ENCODE results near the gene ENOX1.

ENOX1 gene

GRCh38 chr13:43390619-43391018, 396.2 kb downstream of the ENOX1 start:
- TF ChIP-seq, protein P1, sequence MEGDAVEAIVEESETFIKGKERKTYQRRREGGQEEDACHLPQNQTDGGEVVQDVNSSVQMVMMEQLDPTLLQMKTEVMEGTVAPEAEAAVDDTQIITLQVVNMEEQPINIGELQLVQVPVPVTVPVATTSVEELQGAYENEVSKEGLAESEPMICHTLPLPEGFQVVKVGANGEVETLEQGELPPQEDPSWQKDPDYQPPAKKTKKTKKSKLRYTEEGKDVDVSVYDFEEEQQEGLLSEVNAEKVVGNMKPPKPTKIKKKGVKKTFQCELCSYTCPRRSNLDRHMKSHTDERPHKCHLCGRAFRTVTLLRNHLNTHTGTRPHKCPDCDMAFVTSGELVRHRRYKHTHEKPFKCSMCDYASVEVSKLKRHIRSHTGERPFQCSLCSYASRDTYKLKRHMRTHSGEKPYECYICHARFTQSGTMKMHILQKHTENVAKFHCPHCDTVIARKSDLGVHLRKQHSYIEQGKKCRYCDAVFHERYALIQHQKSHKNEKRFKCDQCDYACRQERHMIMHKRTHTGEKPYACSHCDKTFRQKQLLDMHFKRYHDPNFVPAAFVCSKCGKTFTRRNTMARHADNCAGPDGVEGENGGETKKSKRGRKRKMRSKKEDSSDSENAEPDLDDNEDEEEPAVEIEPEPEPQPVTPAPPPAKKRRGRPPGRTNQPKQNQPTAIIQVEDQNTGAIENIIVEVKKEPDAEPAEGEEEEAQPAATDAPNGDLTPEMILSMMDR (IDR thresholded peaks at IDR 0.05; ENCODE audit: insufficient read depth, low read depth, low read length, missing control alignments) = no peak
- H3K4me3 ChIP-seq (ENCODE audit: low read depth, low read length) = no peak overlapping the region
- DNase-seq (ENCODE audit: low read depth) = peak; percentile 44

DNA sequence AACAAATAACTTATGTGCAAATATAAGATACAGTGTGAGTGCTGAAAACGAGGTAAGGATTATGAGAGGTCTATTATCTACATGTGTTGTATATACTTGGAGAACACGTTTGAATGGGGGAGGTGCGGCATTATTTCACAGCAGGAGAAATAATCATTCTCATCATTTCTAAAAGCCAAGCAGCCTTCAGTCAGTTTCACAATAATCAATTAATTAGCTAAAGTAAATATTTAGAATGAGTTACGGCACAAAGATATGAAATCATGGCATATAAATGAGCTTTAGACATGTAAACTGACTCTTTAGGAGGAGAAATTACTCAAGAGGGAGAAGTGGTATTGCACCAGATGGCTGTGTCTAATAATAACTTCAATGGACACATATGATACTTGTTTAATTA, 396.8 kb downstream of the ENOX1 start:
- TF ChIP-seq, protein P1 (IDR thresholded peaks at IDR 0.05; ENCODE audit: insufficient read depth, low read depth, low read length, missing control alignments) = no peak
- no peak for DNase-seq (ENCODE audit: low read depth)
- no peak overlapping the region for H3K4me3 ChIP-seq (ENCODE audit: low read depth, low read length)

GRCh38 chr13:43389573-43389972, 397.2 kb downstream of the ENOX1 start:
- no peak overlapping the region for H3K4me3 ChIP-seq (ENCODE audit: low read depth, low read length)
- TF ChIP-seq, protein P1 (IDR thresholded peaks at IDR 0.05; ENCODE audit: insufficient read depth, low read depth, low read length, missing control alignments) = no peak
- no peak for DNase-seq (ENCODE audit: low read depth)

- TF ChIP-seq, protein P1 (IDR thresholded peaks at IDR 0.05; ENCODE audit: insufficient read depth, low read depth, low read length, missing control alignments) = no peak
- no peak overlapping the region for H3K4me3 ChIP-seq (ENCODE audit: low read depth, low read length)
- DNase-seq (ENCODE audit: low read depth) = no peak
These were observed 398.3 kb downstream of the ENOX1 start for GRCh38 chr13:43388282-43389034.

DNA sequence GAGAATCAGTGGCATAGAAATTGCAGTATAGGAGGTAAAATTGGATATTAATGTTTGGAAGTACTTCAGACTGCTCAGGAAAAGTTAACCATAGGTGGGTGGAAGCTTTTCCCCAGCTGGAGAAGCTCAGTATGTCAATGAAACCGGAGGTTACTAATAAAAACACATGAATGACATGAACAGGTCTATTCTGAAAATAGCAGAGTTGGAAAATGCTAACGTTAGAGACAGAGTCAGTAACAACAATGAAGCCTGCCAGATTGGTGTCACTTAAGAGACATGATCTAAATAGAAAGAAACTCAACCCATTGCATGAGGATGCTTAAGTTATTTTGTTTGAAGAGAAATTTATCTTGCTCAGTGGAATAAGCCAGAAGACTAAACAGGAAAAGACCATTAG, 398.9 kb downstream of the ENOX1 start:
- no peak for DNase-seq (ENCODE audit: low read depth)
- TF ChIP-seq, protein P1 (IDR thresholded peaks at IDR 0.05; ENCODE audit: insufficient read depth, low read depth, low read length, missing control alignments) = no peak
- no peak overlapping the region for H3K4me3 ChIP-seq (ENCODE audit: low read depth, low read length)

DNA sequence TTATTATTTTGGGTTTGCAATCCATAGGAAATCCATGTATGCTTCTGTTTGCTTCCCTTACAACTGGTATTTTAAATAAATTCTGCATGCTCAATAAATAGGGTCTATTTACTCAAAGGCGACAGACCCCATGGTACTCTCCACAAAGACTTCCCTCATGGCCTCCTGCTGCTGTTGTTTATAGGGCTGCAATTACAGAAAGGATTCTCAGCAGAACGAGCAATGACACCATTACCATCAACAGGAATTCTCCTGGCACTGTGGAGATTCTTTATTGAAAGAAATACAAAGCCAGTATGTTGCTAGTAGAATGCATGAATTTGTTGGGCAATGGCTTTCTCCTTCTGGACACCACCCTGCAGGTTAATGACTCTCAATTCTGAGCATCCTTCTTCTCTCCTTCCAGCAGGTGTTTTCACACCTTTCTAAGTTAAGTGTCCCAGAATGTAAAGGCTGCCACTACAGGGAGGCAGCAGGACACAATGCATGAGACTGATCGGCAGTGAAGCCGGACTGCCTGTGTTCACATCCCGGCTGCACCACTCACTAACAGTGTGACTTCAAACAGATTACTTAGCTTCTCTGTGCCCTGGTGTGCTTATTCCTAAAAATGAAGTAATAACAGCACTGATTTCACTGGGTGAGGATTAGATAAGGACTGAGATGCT, 403.1 kb downstream of the ENOX1 start:
- DNase-seq (ENCODE audit: low read depth) = no peak
- H3K4me3 ChIP-seq (ENCODE audit: low read depth, low read length) = no peak overlapping the region
- TF ChIP-seq, protein P1 (IDR thresholded peaks at IDR 0.05; ENCODE audit: insufficient read depth, low read depth, low read length, missing control alignments) = no peak
